Suprapubic skin (tissue), 4 donors: ENCODE measurements around the gene DCDC2C. TPM values are rescaled to one million over a fixed set of nuclear protein-coding genes. Genes with fewer than 3 reads are reported as not detected.

Source experiments
- DNase-seq, 2 donors: peaks; one replicate each; pipeline ENCODE4 v3.0.0-alpha.2; 2019; ENCODE audit warnings: low spot score in 2 of 2
- H3K27ac ChIP-seq: fragments of 200-600 bp; sonication (generic); one replicate; pipeline ENCODE4 v1.5.1; 2019
- H3K27me3 ChIP-seq: fragments of 200-600 bp; sonication (generic); one replicate; pipeline ENCODE4 v1.5.1; 2019
- H3K36me3 ChIP-seq: fragments of 200-600 bp; sonication (generic); one replicate; pipeline ENCODE4 v1.5.1; 2019
- H3K4me1 ChIP-seq: fragments of 200-600 bp; sonication (generic); one replicate; pipeline ENCODE4 v1.5.1; 2019
- H3K4me3 ChIP-seq: fragments of 200-600 bp; sonication (generic); one replicate; pipeline ENCODE4 v1.5.1; 2019; ENCODE audit warnings: mild to moderate bottlenecking
- H3K9me3 ChIP-seq: fragments of 200-600 bp; sonication (generic); one replicate; pipeline ENCODE4 v1.5.1; 2019
- CTCF ChIP-seq, 2 donors: fragments of 200-600 bp in 1 of 2; fragments of 450-650 bp in 1 of 2; sonication (generic) in 1 of 2; IDR thresholded peaks; one replicate each; pipeline ENCODE4 v1.5.1; 2016 to 2019; ENCODE audit warnings: antibody characterized with exemption in 2 of 2, mild to moderate bottlenecking in 1 of 2, moderate library complexity in 1 of 2
- EP300 ChIP-seq: sonication (generic); formaldehyde crosslinking; IDR thresholded peaks from one replicate; pipeline ENCODE4 v1.6.1; 2017; ENCODE audit warnings: antibody characterized with exemption
- POLR2A ChIP-seq, 2 donors: fragments of 450-650 bp; IDR thresholded peaks; one replicate each; pipeline ENCODE4 v1.6.1; 2017; ENCODE audit warnings: antibody characterized with exemption in 2 of 2, mild to moderate bottlenecking in 2 of 2, moderate library complexity in 2 of 2
- POLR2AphosphoS5 ChIP-seq, 3 donors: sonication (generic); formaldehyde crosslinking; IDR thresholded peaks; one replicate each; pipeline ENCODE4 v1.6.1; 2017; ENCODE audit warnings: antibody characterized with exemption in 3 of 3
- WGBS: methylation state at CpG from one replicate; pipeline ENCODE4 v1.1.5; 2018; 5-methylcytosine and 5-hydroxymethylcytosine counted together
- total RNA-seq, 4 donors: library from RNA; depleted of rRNA; stranded (reverse); fragments of >200 nt; gene quantifications; one replicate each; pipeline ENCODE4 v1.1.0, GENCODE V29; 2016

Gene DCDC2C
- total RNA-seq, 4 donors from 2014 or later: 1.0 TPM; not detected in 3

DNA sequence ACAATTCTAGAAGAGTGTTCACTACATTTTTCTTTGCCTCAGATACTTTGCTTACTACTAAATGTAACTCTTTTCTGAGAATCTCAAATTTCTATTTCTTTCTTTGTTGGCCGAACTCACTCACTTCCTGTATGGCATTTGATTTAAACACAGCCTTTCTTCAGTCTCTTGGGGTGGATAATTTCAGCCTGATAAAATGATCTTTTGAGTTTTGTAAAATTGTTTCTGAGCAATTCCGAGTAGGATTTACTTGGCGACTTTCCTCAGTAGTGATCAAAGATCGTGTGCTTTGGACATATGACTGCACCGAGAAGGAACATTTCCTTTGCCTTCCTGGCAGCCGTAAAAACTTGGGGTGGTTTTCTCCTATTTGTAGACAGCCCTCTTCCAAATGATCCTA lies 127.4 kb downstream of the DCDC2C start:
- H3K4me1 ChIP-seq: no peaks in the 10 kb centered on the region

GRCh38 chr2:3837086-3837485 lies 133.7 kb downstream of the DCDC2C start:
- H3K27ac ChIP-seq: no peak overlapping the region
- no peaks in the 10 kb centered on the region for H3K36me3 ChIP-seq
- H3K4me1 ChIP-seq: no peaks in the 10 kb centered on the region
- H3K27me3 ChIP-seq: no peaks in the 10 kb centered on the region
- no peaks in the 10 kb centered on the region for H3K9me3 ChIP-seq
- TF ChIP-seq CTCF (IDR thresholded peaks at IDR 0.05) (no peak), POLR2AphosphoS5 (IDR thresholded peaks at IDR 0.05) (no peak), EP300 (no peak), POLR2A (IDR thresholded peaks at IDR 0.05) (no peak)
- H3K4me3 ChIP-seq: no peak overlapping the region
- DNase-seq: no peak
- 73% methylated on average over 7 of the region's 7 CpGs for WGBS

More for the DNA sequence above, 127.4 kb downstream of the DCDC2C start:
- no peak overlapping the region for H3K4me3 ChIP-seq
- WGBS: 57% methylated on average over 6 of the region's 6 CpGs
- no peaks in the 10 kb centered on the region for H3K36me3 ChIP-seq
- no peaks in the 10 kb centered on the region for H3K9me3 ChIP-seq
- no peak overlapping the region for H3K27ac ChIP-seq
- TF ChIP-seq CTCF (IDR thresholded peaks at IDR 0.05): no peak
- DNase-seq: no peak
- no peaks in the 10 kb centered on the region for H3K27me3 ChIP-seq

- no peak overlapping the region for H3K4me3 ChIP-seq
- 94% methylated on average over 3 of the region's 3 CpGs for WGBS
- no peaks in the 10 kb centered on the region for H3K4me1 ChIP-seq
- no peak overlapping the region for H3K27ac ChIP-seq
- TF ChIP-seq CTCF (IDR thresholded peaks at IDR 0.05) (no peak), POLR2AphosphoS5 (IDR thresholded peaks at IDR 0.05) (no peak), POLR2A (IDR thresholded peaks at IDR 0.05) (no peak), EP300 (no peak)
- no peak for DNase-seq
- H3K9me3 ChIP-seq: no peaks in the 10 kb centered on the region
- no peaks in the 10 kb centered on the region for H3K36me3 ChIP-seq
- H3K27me3 ChIP-seq: no peaks in the 10 kb centered on the region
These were observed 135.0 kb downstream of the DCDC2C start for GRCh38 chr2:3838348-3838747.

DNA sequence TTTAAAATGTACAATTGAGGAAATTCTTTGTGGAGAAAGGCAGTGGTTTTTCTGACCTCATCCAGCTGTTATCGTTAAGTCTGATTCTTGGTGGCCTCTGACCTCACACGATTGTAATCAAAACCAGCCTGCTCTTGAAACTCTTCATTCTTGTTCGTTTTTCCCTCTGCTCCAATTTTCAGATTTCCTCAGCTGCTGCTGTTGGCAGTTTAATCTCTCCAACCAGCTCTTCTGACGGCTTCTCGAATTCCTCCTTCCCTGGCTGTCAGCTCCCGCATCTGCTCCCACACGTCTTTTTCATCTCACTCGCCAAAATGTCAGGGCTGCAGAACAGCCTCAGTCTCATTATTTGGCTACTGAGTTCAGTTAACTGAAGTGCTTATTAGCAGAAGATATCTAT lies 136.1 kb downstream of the DCDC2C start:
- no peak overlapping the region for H3K27ac ChIP-seq
- no peaks in the 10 kb centered on the region for H3K36me3 ChIP-seq
- H3K27me3 ChIP-seq: no peaks in the 10 kb centered on the region
- DNase-seq: no peak
- WGBS: 11% methylated on average over 8 of the region's 8 CpGs
- H3K9me3 ChIP-seq: no peaks in the 10 kb centered on the region
- no peaks in the 10 kb centered on the region for H3K4me1 ChIP-seq
- H3K4me3 ChIP-seq: no peak overlapping the region
- TF ChIP-seq POLR2A (IDR thresholded peaks at IDR 0.05): no peak
- no peak for TF ChIP-seq CTCF (IDR thresholded peaks at IDR 0.05)
- no peak for TF ChIP-seq EP300
- no peak for TF ChIP-seq POLR2AphosphoS5 (IDR thresholded peaks at IDR 0.05)

DNA sequence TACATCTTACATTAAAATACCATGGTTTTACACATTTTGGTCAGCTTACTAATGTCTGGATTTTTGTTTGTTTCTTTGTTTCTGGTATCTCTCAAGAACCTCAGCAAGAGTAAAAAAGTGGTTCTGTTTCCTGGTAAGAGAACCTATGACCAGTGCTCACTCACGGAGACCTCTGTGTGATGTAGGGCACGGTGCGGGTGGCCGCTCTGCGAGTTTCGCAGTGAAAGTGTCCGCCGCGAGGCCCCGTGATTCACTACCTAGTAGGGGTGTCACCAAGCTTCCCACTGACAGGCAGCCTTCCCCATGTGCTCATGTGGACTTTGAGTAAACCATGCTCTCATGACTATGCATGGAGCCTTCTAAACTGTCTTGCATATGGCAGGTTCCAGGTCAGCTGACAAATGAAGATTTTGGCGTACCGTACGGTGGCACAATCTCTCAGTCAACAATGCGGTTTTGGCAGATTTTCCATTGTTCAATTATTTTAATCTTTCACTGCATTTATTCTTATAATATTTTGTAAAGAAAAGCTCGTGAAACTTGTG lies 137.3 kb downstream of the DCDC2C start:
- Histone ChIP-seq H3K9me3 (no peaks in the 10 kb centered on the region), H3K4me1 (no peaks in the 10 kb centered on the region), H3K27ac (no peak overlapping the region), H3K4me3 (no peak overlapping the region), H3K27me3 (no peaks in the 10 kb centered on the region), H3K36me3 (no peaks in the 10 kb centered on the region)
- WGBS: 96% methylated on average over 15 of the region's 15 CpGs
- TF ChIP-seq POLR2AphosphoS5 (IDR thresholded peaks at IDR 0.05) (no peak), POLR2A (IDR thresholded peaks at IDR 0.05) (no peak), EP300 (no peak), CTCF (IDR thresholded peaks at IDR 0.05) (no peak)
- DNase-seq: no peak
